GM20431 (cell line): ENCODE measurements around the gene ENTPD7.

Experiments
- in situ Hi-C: fragments of 300-500 bp; cut with MseI, MboI; formaldehyde crosslinking; loops from one replicate; pipeline ENCODE4 v1.15.0; 2020; ENCODE audit warnings: low sequenced_read_pairs; ENCODE audit not compliant: unreplicated experiment

The ENTPD7 gene

DNA sequence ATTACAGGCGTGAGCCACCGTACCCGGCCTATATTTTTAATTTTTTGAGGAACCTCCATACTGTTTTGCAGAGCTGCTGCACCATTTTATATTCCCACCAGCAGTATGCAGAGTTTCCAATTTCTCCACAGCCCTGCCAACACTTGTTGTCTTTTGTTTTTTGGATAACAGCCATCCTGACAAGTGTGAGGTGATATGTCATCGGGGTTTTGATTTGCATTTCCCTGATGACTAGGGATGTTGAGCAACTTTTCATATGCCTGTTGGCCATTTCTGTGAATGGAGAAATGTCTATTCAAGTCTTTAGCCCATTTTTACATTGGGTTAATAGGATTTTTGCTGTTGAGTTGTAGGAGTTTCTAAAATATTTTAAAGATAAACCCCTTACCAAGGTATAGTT is 22.2 kb downstream of the ENTPD7 start:
- in situ Hi-C loops, result no loop called here

GRCh38 chr10:99682032-99682431 is 22.7 kb downstream of the ENTPD7 start:
- in situ Hi-C loops, result no loop called here

DNA sequence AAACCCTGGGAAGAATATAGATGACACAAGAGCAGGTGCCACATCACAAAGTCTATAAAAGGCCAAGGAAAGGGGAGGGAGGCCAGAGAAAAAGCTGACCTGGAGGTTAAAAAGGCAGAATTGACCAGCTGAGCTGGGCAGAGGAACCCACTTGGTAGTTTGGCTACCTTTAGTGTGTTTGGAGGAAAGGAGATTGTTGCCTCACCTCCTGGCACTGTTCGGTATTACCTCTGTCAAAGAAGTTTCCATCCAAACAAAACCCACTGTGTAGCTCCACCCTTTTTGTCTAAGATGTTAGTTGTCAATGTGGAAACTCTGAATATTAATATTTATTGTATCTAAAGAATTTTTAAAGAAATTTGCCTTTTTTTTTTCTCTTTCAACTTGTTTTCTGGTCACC is 23.4 kb downstream of the ENTPD7 start:
- in situ Hi-C loops, result no loop called here

- in situ Hi-C loops, result no loop called here
Observed at GRCh38 chr10:99685597-99685967, 26.3 kb downstream of the ENTPD7 start.

DNA sequence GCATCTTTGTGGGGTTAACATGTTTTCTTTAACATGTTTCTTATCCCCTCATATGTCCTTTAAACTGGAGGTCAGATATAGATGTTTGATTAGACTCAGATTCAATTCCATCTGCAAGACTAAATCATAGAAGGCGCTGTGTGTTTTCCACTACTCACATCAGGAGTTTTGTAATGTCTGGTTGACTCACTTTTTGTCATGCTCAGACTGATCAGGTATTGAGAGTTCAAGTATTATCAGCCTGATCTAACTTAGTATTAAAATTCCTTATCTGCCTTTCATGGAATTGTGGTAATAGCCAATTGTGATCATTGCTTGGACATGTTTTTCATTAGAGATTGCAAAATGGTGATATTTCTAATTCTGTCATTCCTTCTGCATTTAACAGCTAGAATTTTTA is 30.2 kb downstream of the ENTPD7 start:
- in situ Hi-C loops, result no loop called here

DNA sequence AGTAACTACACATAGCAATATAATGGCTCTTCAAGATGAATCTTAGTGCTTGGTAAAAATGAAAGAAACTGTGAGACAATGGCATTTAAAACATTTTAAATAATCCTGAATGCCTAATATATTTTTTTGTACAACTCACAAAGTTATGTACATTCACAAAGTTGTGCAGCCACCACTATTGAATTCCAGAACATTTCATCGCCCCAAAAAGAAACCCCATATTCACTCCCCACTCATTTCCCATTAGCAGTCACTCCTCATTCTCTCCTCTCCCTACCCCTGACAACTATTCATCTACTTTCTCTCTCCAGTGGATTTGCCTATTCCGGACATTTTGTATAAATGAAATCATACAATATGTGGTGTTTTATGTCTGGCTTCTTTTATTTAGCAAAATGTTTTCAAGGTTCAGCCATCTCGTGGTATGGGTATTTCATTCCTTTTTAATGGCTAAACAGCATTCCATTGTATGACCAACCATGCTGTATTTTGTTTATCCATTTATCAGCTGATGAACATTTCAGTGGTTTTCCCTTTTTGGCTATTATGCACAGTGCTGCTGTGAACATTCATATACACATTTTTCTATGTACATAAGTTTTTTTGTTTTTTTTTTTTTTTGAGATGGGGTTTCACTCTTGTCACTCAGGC is 34.7 kb downstream of the ENTPD7 start:
- in situ Hi-C loops, result no loop called here

- in situ Hi-C loops, result no loop called here
Observed at GRCh38 chr10:99695761-99696160, 36.5 kb downstream of the ENTPD7 start.

GRCh38 chr10:99698504-99699080 is 39.3 kb downstream of the ENTPD7 start:
- in situ Hi-C loops, result no loop called here

DNA sequence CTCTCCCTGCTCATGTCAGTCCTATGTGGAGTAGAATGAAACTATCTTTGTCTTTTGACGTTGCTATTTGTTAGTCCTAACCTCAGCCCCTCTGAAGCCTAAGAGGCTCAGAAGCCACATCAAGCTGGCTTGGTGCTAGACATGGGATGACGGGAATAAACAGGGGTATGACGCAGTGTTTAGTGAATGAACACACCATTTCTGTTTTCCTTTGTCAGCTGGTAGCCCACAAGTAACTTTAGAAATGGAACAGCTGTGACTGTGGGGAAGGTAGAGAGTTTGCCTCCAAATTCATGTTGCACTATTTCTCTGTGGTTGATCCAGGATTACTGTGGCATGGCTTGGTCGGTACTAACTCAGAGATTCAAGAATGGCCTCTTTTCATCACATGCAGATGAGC is 41.3 kb downstream of the ENTPD7 start:
- in situ Hi-C loops, result loop anchor here (25.0 kb wide), 1 partner anchor 263 kb away; the partner anchor contains the start of gene GOT1

DNA sequence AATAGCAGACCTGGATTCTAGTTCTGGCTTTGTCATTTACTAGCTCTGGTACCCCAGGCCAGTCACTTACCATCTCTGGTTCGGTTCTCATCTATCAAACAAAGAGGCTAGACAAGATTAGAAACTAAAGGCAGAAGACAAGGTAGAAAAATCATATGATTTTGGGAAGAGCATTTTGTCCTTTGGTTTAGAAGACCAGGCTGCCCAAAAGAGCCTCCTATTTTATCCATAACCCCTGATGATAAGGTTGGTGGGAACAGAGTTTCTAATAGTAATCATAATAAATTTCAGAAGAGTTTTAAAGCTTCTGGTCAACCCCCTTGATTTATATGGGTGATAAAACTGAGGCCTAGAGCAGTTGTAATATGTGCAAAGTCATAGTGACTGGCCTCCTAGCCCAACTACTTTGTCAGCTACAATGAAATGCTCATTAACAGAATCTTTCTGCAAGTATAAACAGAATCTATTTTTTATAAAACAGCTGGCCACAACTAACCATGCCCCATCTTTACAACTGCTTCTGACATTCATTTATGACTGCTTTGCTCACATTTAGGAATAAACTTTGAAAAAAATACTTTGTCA is 49.2 kb downstream of the ENTPD7 start:
- in situ Hi-C loops, result loop anchor here (25.0 kb wide), 1 partner anchor 271 kb away; the partner anchor contains the start of gene GOT1

- in situ Hi-C loops, result loop anchor here (25.0 kb wide), 1 partner anchor 272 kb away; the partner anchor contains the start of gene GOT1
Observed at GRCh38 chr10:99709480-99710229, 50.3 kb downstream of the ENTPD7 start.

- in situ Hi-C loops, result loop anchor here (25.0 kb wide), 1 partner anchor 274 kb away; the partner anchor contains the start of gene GOT1
Observed at GRCh38 chr10:99711129-99711719, 51.9 kb downstream of the ENTPD7 start.

GRCh38 chr10:99714446-99714845 is 55.1 kb downstream of the ENTPD7 start:
- in situ Hi-C loops, result loop anchor here (25.0 kb wide), 1 partner anchor 277 kb away; the partner anchor contains the start of gene GOT1

GRCh38 chr10:99720387-99720786 is 61.1 kb downstream of the ENTPD7 start:
- in situ Hi-C loops, result loop anchor here (25.0 kb wide), 1 partner anchor 283 kb away; the partner anchor contains the start of gene GOT1

- in situ Hi-C loops, result no loop called here
Observed at GRCh38 chr10:99730026-99730425, 70.7 kb downstream of the ENTPD7 start.

DNA sequence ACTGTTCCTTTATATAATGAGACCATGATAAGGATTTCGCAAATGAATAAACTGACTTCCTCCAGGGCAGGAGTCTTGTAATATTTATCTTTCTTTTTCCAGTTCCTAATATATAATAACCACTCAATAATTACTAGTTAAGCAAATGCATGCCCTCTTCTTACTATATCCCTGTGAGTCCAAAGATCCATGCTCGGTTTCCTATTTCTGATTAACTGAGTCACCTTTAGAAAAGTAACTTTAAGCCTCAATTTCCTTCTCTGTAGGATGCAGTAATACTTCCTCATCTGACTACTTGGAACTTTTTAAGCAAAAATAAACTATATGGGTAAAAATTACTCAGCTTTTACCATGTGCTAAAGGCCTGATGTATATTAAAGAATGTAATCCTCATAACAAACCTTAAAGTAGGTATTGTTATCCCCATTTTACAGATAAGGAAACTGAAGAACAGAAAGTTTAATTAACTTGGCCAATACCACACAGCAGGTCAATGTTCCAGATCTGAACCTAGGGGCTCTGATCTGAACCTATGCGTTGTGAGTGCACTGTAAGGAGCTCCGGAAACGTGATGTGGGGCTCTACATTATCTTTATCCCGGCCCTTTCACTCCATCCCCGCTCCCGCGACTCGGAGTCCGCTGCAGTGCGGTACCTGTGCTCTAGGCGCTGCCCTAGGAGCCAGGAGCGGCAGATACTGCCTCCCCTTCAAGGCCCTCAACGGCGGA is 72.2 kb downstream of the ENTPD7 start:
- in situ Hi-C loops, result no loop called here

DNA sequence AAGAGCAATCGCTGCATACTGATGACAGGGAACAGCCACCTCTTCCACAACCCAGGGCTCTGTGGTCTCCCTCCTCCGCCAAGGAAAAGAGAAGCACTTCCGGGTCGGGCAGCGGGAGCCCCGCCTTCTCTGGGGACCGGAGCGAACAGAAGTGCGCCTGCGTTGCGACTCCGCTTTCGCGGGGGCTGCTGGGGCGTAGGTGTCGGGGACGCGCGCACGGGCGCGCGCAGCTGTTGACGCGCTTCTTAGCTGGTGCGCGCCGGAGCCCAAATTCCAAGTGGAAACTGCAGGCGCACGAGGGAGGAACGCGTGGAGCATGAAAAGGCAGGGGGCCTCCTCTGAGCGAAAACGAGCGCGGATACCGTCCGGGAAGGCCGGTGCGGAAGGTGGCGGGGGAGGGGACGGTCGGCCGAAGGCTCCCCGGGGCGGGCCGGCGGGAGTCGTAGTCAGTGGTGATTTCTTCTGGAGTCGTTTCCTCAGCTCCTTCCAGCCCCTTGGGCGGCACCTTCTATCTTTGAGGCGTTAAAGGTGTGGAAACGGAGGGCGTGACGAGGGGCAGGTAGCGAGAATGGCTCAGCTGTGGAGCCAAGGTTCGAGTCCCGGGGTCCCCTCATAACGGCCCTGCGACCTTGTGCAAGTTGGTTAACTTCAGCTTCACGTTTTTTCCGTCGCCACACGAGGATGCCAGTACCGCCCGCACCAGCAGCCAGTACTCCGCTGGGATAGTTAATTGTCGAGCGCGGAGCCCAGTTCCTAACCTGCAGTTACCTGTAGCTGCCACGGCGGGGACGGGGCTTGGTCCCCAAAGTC is 72.9 kb downstream of the ENTPD7 start, which contains the start of the genes COX15 and CUTC:
Gene COX15 (minus strand): TSS at position 95 of the 810 bp plus-strand sequence. CDS start 78 bp downstream, at position 17.
Gene CUTC (plus strand): TSS at position 202 of the 810 bp plus-strand sequence. CDS start 115 bp downstream, at position 317.
- in situ Hi-C loops, result no loop called here

GRCh38 chr10:99733366-99733765 is 74.1 kb downstream of the ENTPD7 start:
- in situ Hi-C loops, result no loop called here
